Activated CD4-positive, alpha-beta memory T cell treated with anti-CD3 and anti-CD28 coated beads for 36 hours (primary cell): Measurements from ENCODE around the gene CUX1. TPM values are rescaled to one million over a fixed set of nuclear protein-coding genes. Genes with fewer than 3 reads are reported as not detected.
"Not testable (repeated sequence)": the region's sequence is repeated elsewhere in the genome, so short reads cannot be mapped to it uniquely, and the experiment has no call there.

Experiments used
- CTCF ChIA-PET: fragments of 350-600 bp; sonication (Branson Sonifier 250); formaldehyde crosslinking; loops from one replicate; lab custom pipeline; 2021; ENCODE audit warnings: antibody characterized with exemption, inconsistent platforms; lab: Charles Lee
- POLR2A ChIA-PET: fragments of 350-600 bp; sonication (Branson Sonifier 250); formaldehyde crosslinking; loops from one replicate; lab custom pipeline; 2021; ENCODE audit warnings: antibody characterized with exemption; lab: Charles Lee
- DNase-seq: peaks from one replicate; pipeline ENCODE4 v3.0.0-alpha.2; 2020
- H3K27ac Mint-ChIP-seq: one replicate; pipeline ENCODE4 v1.8.0; 2021; ENCODE audit warnings: mixed read lengths
- H3K27me3 Mint-ChIP-seq: one replicate; pipeline ENCODE4 v1.8.0; 2021; ENCODE audit warnings: mixed read lengths
- H3K36me3 Mint-ChIP-seq: one replicate; pipeline ENCODE4 v1.8.0; 2021; ENCODE audit warnings: mixed read lengths
- H3K4me1 Mint-ChIP-seq: one replicate; pipeline ENCODE4 v1.8.0; 2021; ENCODE audit warnings: low read depth, mixed read lengths
- H3K4me3 Mint-ChIP-seq: one replicate; pipeline ENCODE4 v1.8.0; 2021; ENCODE audit warnings: mild to moderate bottlenecking, mixed read lengths
- H3K9me3 Mint-ChIP-seq: one replicate; pipeline ENCODE4 v1.8.0; 2021; ENCODE audit warnings: mixed read lengths
- intact Hi-C: fragments of 100-400 bp; cut with micrococcal nuclease; formaldehyde crosslinking; loops from one replicate; pipeline ENCODE4 v1.15.1; 2023
- total RNA-seq, 2 experiments: library from RNA; stranded (reverse); gene quantifications; one replicate each; pipeline ENCODE4 v1.2.3, GENCODE V29; 2021

The CUX1 gene
- total RNA-seq, 2 experiments from 2014 or later: 25.1 TPM

DNA sequence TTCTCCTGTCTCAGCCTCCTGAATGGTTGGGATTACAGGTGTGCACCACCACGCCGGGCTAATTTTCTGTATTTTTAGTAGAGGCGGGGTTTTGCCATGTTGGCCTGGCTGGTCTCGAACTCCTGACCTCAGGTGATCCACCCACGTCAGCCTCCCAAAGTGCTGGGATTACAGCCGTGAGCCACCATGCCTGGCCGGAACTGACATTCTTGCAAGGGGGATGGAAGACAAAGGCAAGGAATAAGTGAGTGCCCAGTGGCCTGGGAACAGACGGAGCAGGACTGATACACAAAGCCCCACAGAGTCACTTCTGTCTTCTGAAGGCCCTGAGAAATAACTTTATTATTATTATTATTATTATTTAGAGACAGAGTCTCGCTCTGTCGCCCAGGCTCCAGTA lies 14.0 kb downstream of the CUX1 start:
- H3K27ac Mint-ChIP-seq, CTCF ChIA-PET, H3K9me3 Mint-ChIP-seq, H3K27me3 Mint-ChIP-seq, H3K36me3 Mint-ChIP-seq, intact Hi-C loops, POLR2A ChIA-PET, DNase-seq, H3K4me1 Mint-ChIP-seq, H3K4me3 Mint-ChIP-seq: not testable (repeated sequence)

- intact Hi-C loops: no loop called here
- POLR2A ChIA-PET: no interaction called here
- no peaks in the 10 kb centered on the region for H3K27me3 Mint-ChIP-seq
- peaks cover 2% of the 10 kb centered on the region for H3K36me3 Mint-ChIP-seq
- no peak for DNase-seq
- H3K9me3 Mint-ChIP-seq: peaks cover 3% of the 10 kb centered on the region
- H3K4me1 Mint-ChIP-seq: peaks cover 5% of the 10 kb centered on the region
- CTCF ChIA-PET: no interaction called here
- no peak overlapping the region for H3K27ac Mint-ChIP-seq
- no peak overlapping the region for H3K4me3 Mint-ChIP-seq
Measured at GRCh38 chr7:101832205-101832631, 14.8 kb downstream of the CUX1 start.

DNA sequence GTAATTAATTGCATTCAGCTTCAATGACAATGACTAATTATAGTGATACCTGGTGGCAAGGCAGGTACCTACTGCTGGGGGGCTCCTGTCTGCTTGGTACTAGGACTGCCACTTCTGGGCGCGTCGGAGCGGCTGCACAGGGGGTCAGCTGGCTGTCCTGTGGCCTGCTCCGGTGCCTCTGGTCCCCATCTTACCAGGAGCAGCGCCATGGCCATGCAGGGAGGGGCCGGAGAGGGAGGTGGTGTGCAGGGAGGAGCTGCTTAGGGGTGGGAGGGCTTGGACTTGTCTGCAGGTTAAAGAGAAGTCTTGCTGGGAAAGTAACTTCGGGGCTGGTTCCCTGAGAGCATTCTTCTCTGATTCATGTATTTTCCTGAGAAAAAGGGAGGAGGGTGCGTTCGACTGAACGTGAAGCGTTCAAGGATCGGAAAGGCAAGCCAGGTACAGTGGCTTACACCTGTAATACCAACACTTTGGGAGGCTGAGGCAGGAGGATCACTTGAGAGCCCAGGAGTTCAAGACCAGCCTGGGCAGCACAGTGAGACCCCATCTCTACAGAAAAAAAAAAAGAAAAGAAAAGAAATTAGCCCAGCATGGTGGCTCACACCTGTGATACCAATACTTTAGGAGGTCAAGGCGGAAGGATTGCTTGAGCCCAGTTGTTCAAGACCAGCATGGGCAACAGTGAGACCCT lies 15.4 kb downstream of the CUX1 start:
- Mint-ChIP-seq H3K4me3 (no peak overlapping the region), H3K27me3 (no peaks in the 10 kb centered on the region), H3K36me3 (peaks cover 2% of the 10 kb centered on the region), H3K9me3 (peaks cover 3% of the 10 kb centered on the region), H3K27ac (no peak overlapping the region), H3K4me1 (peaks cover 4% of the 10 kb centered on the region)
- ChIA-PET POLR2A (no interaction called here), CTCF (no interaction called here)
- intact Hi-C loops: no loop called here
- no peak for DNase-seq

DNA sequence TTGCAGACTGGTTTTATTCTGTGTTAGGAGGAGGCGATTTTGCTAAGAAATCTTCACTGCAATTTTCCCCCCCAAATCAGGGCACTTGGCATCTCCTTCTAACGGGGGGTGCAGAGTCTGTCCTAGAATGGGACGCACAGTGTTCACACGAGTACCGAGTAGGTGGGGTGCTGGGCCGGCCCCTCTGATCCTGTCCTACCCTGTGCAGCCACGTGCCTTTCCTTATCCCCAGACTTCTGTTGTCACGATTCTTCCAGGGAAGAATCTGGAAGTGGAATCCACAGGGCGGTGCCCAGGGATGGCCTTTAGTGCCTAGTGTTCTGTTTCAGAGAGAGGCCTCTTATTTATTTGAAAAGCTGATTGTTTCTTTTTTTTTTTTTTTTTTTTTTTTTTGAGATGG lies 16.4 kb downstream of the CUX1 start:
- Mint-ChIP-seq H3K27me3 (no peaks in the 10 kb centered on the region), H3K27ac (no peak overlapping the region), H3K9me3 (peaks cover 3% of the 10 kb centered on the region), H3K4me3 (no peak overlapping the region), H3K36me3 (peaks cover 2% of the 10 kb centered on the region), H3K4me1 (no peaks in the 10 kb centered on the region)
- DNase-seq: no peak
- ChIA-PET CTCF (no interaction called here), POLR2A (no interaction called here)
- intact Hi-C loops: no loop called here

GRCh38 chr7:101835136-101835535 lies 17.7 kb downstream of the CUX1 start:
- CTCF ChIA-PET: interaction anchor here (1.2 kb wide), 1 partner anchor 17 kb away, joined by 4 read pairs; no protein-coding TSS in a partner anchor
- POLR2A ChIA-PET: no interaction called here
- intact Hi-C loops: no loop called here

GRCh38 chr7:101837433-101837832 lies 20.0 kb downstream of the CUX1 start:
- intact Hi-C loops, H3K27ac Mint-ChIP-seq, H3K9me3 Mint-ChIP-seq, H3K4me3 Mint-ChIP-seq, POLR2A ChIA-PET, CTCF ChIA-PET, DNase-seq, H3K36me3 Mint-ChIP-seq, H3K4me1 Mint-ChIP-seq, H3K27me3 Mint-ChIP-seq: not testable (repeated sequence)

More at GRCh38 chr7:101835136-101835535, 17.7 kb downstream of the CUX1 start:
- no peaks in the 10 kb centered on the region for H3K4me1 Mint-ChIP-seq
- peaks cover 3% of the 10 kb centered on the region for H3K9me3 Mint-ChIP-seq
- DNase-seq: no peak
- no peak overlapping the region for H3K27ac Mint-ChIP-seq
- H3K36me3 Mint-ChIP-seq: peaks cover 2% of the 10 kb centered on the region
- no peak overlapping the region for H3K4me3 Mint-ChIP-seq
- no peaks in the 10 kb centered on the region for H3K27me3 Mint-ChIP-seq

- H3K36me3 Mint-ChIP-seq: peaks cover 2% of the 10 kb centered on the region
- peaks cover 3% of the 10 kb centered on the region for H3K9me3 Mint-ChIP-seq
- no peak for DNase-seq
- no peak overlapping the region for H3K4me3 Mint-ChIP-seq
- H3K4me1 Mint-ChIP-seq: no peaks in the 10 kb centered on the region
- ChIA-PET POLR2A (interaction anchor here (0.7 kb wide), 1 partner anchor 76 kb away, joined by 3 read pairs; no protein-coding TSS in a partner anchor), CTCF (no interaction called here)
- no peaks in the 10 kb centered on the region for H3K27me3 Mint-ChIP-seq
- H3K27ac Mint-ChIP-seq: no peak overlapping the region
- intact Hi-C loops: no loop called here
Measured at GRCh38 chr7:101838837-101839483, 21.5 kb downstream of the CUX1 start.

- no peaks in the 10 kb centered on the region for H3K4me1 Mint-ChIP-seq
- DNase-seq: no peak
- no peak overlapping the region for H3K27ac Mint-ChIP-seq
- peaks cover under 1% of the 10 kb centered on the region for H3K9me3 Mint-ChIP-seq
- ChIA-PET CTCF (no interaction called here), POLR2A (no interaction called here)
- no peaks in the 10 kb centered on the region for H3K36me3 Mint-ChIP-seq
- no peaks in the 10 kb centered on the region for H3K27me3 Mint-ChIP-seq
- intact Hi-C loops: no loop called here
- no peak overlapping the region for H3K4me3 Mint-ChIP-seq
Measured at GRCh38 chr7:101841328-101841727, 23.9 kb downstream of the CUX1 start.

GRCh38 chr7:101843293-101844271 lies 26.2 kb downstream of the CUX1 start:
- intact Hi-C loops: no loop called here
- DNase-seq: no peak
- H3K4me3 Mint-ChIP-seq: no peak overlapping the region
- peaks cover 5% of the 10 kb centered on the region for H3K4me1 Mint-ChIP-seq
- CTCF ChIA-PET: no interaction called here
- POLR2A ChIA-PET: no interaction called here
- no peak overlapping the region for H3K27ac Mint-ChIP-seq
- peaks cover 6% of the 10 kb centered on the region for H3K36me3 Mint-ChIP-seq
- H3K27me3 Mint-ChIP-seq: no peaks in the 10 kb centered on the region
- H3K9me3 Mint-ChIP-seq: peaks cover 17% of the 10 kb centered on the region

GRCh38 chr7:101845974-101846373 lies 28.5 kb downstream of the CUX1 start:
- H3K27me3 Mint-ChIP-seq: no peaks in the 10 kb centered on the region
- intact Hi-C loops: no loop called here
- H3K4me3 Mint-ChIP-seq: no peak overlapping the region
- ChIA-PET CTCF (interaction anchor here (1.0 to 2.9 kb wide), 2 partner anchors 10 to 12 kb away, joined by 3 to 9 read pairs; no protein-coding TSS in a partner anchor), POLR2A (interaction anchor here (0.6 kb wide), 1 partner anchor 1287 kb away, joined by 3 read pairs; no protein-coding TSS in a partner anchor)
- peaks cover 5% of the 10 kb centered on the region for H3K4me1 Mint-ChIP-seq
- H3K27ac Mint-ChIP-seq: no peak overlapping the region
- no peak for DNase-seq
- H3K9me3 Mint-ChIP-seq: peaks cover 18% of the 10 kb centered on the region
- H3K36me3 Mint-ChIP-seq: peaks cover 6% of the 10 kb centered on the region

DNA sequence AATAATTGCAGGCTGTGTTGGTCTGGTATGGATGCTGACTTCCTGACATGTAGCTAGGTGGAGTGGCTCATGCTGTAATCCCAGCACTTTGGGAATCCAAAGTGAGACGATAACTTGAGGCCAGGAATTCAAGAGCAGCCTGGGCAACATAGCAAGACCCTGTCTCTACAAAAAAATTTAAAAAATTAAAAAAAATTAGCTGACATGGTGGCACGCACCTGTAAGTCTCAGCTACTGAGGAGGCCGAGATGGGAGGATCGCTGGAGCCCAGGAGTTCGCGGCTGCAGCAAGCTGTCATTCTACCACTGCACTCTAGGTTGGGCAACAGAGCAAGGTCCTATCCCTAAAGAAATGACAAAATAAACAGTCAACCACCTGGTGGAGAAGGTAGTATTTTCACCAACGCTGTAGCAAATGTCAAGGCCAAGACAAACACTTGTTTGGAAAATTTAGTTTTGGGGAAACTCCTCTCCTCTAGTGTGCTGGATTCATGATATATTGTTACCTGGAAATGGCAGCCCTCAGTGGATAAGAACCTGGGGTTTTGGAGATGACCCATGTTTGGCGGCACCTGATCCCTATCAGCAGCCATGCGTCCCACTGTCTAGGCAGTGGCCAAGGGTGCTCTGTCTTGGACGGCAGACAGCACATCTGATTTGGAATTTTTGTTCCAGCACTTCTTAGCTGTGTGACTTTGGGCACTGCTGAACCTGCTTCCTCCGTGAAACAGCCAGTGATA lies 29.5 kb downstream of the CUX1 start:
- H3K9me3 Mint-ChIP-seq: peaks cover 18% of the 10 kb centered on the region
- ChIA-PET POLR2A (no interaction called here), CTCF (interaction anchor here (1.4 to 2.9 kb wide), 2 partner anchors 9 to 10 kb away, joined by 3 to 9 read pairs; no protein-coding TSS in a partner anchor)
- peaks cover 5% of the 10 kb centered on the region for H3K4me1 Mint-ChIP-seq
- H3K27me3 Mint-ChIP-seq: no peaks in the 10 kb centered on the region
- H3K4me3 Mint-ChIP-seq: no peak overlapping the region
- intact Hi-C loops: no loop called here
- H3K36me3 Mint-ChIP-seq: peaks cover 9% of the 10 kb centered on the region
- no peak overlapping the region for H3K27ac Mint-ChIP-seq
- DNase-seq: no peak
